HL-60 (cell line): ENCODE data around the gene NAT9.

ENCODE experiments used
- DNase-seq, 2 experiments: peaks; one replicate each; pipeline ENCODE4 v3.0.0-alpha.2; 2010 to 2020; ENCODE audit warnings: low read depth in 1 of 2, low spot score in 1 of 2
- H3K27ac ChIP-seq: fragments of 250-450 bp; sonication (Bioruptor Pico); replicated peaks from 2 replicates; pipeline ENCODE4 v1.5.1; 2020; ENCODE audit warnings: mild to moderate bottlenecking, moderate library complexity
- H3K27me3 ChIP-seq: fragments of 250-450 bp; sonication (Bioruptor Pico); 2 replicates; pipeline ENCODE4 v1.5.1; 2021; ENCODE audit warnings: mild to moderate bottlenecking, moderate library complexity; ENCODE audit not compliant: insufficient read depth, poor library complexity, severe bottlenecking
- H3K4me3 ChIP-seq: replicated peaks from 2 replicates; pipeline ENCODE4 v1.5.1; 2011; ENCODE audit warnings: mild to moderate bottlenecking, control low read depth, low read length; ENCODE audit not compliant: insufficient read depth
- GABPA ChIP-seq: IDR thresholded peaks from 2 replicates; pipeline ENCODE4 v1.6.1; 2012; ENCODE audit warnings: low read depth
- POLR2AphosphoS5 ChIP-seq: IDR thresholded peaks from 2 replicates; pipeline ENCODE4 v1.6.1; 2012; ENCODE audit warnings: low read depth
- REST ChIP-seq: IDR thresholded peaks from 2 replicates; pipeline ENCODE4 v1.6.1; 2012; ENCODE audit warnings: low read depth; ENCODE audit not compliant: insufficient replicate concordance
- SPI1 ChIP-seq: IDR thresholded peaks from 2 replicates; pipeline ENCODE4 v1.6.1; 2012; ENCODE audit warnings: low read depth, mild to moderate bottlenecking, borderline replicate concordance
- TF ChIP-seq, protein P1 (sequence below): IDR thresholded peaks from one replicate; pipeline ENCODE4 v1.5.1; 2011; ENCODE audit warnings: low read length, control low read depth, inconsistent platforms; ENCODE audit not compliant: insufficient read depth

NAT9 gene

GRCh38 chr17:74739227-74739831 lies 36.8 kb downstream of the NAT9 start:
- Histone ChIP-seq H3K27me3 (no peaks in the 10 kb centered on the region), H3K27ac (peak overlapping the region; percentile 84), H3K4me3 (no peak overlapping the region)
- no peak for TF ChIP-seq REST
- TF ChIP-seq SPI1, result no peak
- DNase-seq, result peak in 1 of 2 experiments; percentile 66

DNA sequence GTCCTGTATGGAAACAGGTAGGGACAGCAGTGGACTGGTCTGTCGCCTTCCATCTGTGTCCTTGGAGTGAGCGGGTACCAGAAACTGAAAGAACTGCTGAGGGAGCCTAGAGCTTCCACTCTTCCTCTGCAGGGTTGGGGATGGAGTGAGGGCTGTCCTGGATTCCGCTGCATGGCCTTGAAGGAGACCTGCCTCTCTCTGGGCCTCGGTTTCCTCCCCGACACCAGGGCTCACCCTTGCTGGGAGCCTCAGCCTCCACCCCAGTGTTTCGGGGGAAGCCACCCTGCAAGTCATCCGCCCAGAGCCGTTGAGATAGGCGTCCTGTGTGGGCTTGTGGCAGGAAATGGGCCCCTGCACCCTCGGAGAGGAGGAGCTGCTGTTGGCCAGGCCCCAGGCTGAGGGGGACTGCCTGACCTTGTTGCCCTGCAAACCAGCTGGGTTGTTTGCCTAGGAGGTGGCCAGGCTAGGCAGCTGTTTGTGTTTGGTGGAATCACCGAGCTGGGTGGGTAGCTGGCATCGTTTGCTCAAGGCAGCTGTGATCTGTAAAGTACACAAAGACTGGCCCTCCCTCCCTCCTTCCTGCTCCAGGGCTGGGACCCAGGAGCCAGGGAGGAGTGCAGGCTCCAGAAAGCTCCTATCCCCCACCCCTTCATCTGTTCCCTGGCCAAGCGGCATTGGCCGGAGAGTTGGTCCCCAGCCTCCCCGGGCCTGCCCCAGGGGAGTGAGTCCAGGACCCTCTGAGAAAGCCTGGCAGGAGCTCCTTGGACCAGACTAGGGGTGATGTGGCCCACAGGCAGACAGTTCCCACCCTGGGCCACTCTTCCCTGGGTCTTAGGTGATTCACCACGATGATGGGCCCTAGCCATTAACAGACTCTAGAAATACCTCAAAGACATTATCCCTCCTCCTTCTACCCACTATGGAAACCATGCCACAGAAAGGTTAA lies 37.8 kb downstream of the NAT9 start:
- Histone ChIP-seq H3K4me3 (peak overlapping the region; percentile 64), H3K27ac (peak overlapping the region; percentile 84), H3K27me3 (no peaks in the 10 kb centered on the region)
- peak in 1 of 2 experiments; percentile 94 for DNase-seq
- TF ChIP-seq POLR2AphosphoS5 (peak; percentile 98), REST (peak; percentile 27)
- TF ChIP-seq, protein P1, sequence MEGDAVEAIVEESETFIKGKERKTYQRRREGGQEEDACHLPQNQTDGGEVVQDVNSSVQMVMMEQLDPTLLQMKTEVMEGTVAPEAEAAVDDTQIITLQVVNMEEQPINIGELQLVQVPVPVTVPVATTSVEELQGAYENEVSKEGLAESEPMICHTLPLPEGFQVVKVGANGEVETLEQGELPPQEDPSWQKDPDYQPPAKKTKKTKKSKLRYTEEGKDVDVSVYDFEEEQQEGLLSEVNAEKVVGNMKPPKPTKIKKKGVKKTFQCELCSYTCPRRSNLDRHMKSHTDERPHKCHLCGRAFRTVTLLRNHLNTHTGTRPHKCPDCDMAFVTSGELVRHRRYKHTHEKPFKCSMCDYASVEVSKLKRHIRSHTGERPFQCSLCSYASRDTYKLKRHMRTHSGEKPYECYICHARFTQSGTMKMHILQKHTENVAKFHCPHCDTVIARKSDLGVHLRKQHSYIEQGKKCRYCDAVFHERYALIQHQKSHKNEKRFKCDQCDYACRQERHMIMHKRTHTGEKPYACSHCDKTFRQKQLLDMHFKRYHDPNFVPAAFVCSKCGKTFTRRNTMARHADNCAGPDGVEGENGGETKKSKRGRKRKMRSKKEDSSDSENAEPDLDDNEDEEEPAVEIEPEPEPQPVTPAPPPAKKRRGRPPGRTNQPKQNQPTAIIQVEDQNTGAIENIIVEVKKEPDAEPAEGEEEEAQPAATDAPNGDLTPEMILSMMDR, result no peak

GRCh38 chr17:74737299-74738050 lies 38.7 kb downstream of the NAT9 start:
- Histone ChIP-seq H3K27ac (peak overlapping the region; percentile 84), H3K27me3 (no peaks in the 10 kb centered on the region), H3K4me3 (peak overlapping the region; percentile 64)
- peak in 1 of 2 experiments; percentile 75 for DNase-seq
- no peak for TF ChIP-seq REST
- no peak for TF ChIP-seq GABPA
- TF ChIP-seq POLR2AphosphoS5, result no peak; the same call in 1 of the 2 replicates
- TF ChIP-seq, protein P1, result peak; percentile 87
- peak; percentile 36; the same call in 1 of the 2 replicates for TF ChIP-seq SPI1
